Activated T-cell treated with anti-CD3 and anti-CD28 coated beads, Interleukin-2, amount 50 U/mL, for 1 hour (primary cell): Measurements from ENCODE around the gene DGCR6.
A peak's percentile ranks its signal among the peaks of the same experiment; 100 is the strongest.
"Not testable (repeated sequence)": the region's sequence is repeated elsewhere in the genome, so short reads cannot be mapped to it uniquely, and the experiment has no call there.

Experiments used
- DNase-seq: peaks from one replicate; pipeline ENCODE4 v3.0.0-alpha.2; 2020

Gene DGCR6

DNA sequence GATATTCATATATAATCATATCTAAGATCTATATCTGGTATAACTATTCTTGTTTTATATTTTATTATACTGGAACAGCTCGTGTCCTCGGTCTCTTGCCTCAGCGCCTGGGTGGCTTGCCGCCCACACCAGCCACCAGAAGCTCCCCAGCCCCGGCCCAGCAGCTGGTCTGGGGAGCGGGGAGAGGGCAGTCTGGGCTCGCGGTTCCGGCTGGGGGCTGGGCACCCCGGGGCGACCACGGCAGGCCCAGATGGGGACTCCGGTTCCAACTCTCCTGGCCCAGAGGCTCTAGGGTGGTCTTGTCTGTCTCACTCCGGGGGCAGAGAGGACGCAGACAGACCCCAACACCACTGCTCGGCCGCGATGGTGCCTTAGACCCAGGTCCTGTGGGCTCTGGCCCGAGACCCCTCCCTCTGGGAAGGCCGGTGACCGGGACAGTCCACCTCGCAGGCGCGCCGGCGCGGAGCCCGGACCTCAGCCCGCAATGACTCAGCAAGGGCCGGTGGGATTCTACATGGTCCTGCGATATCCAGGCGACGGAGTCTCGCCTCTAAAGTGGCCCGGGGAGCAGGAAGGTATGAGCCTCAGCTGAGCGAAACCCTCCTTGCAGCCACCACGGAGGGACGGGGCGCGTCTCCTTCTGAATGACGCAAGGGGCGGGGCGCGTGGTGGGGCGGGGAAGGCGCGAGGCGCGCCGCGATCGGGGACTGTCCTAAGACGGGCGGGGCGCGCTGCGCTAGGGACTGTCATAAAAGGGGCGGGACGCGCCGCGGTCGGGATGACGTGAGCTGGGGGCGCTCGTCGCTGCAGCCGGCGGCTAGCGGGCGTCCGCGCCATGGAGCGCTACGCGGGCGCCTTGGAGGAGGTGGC, at the start of gene DGCR6:
Gene DGCR6, plus strand, starts transcription at position 781 of the 870 bp plus-strand sequence. Its CDS starts 55 bp downstream, at position 836.
- DNase-seq: no peak

DNA sequence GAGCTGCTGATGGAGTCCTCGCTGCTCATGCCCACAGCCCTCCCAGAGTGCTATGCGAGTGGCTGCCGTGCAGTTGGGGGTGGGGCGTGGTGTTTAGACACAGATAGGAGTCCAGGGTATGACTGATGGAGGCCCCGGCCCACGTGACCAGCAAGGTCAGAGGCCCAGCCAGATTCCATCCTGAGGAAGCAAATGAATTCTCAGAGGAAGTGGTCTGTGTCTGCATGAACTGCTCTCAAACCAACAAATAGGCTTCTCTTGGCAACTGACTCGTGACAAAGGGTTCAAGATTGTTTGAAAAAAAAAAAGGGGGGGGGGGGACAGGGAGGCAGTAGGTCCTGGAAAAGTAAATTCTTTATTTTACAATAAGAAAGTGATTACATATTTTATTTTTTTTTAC, 46.8 kb upstream of the DGCR6 start:
- DNase-seq: not testable (repeated sequence)

DNA sequence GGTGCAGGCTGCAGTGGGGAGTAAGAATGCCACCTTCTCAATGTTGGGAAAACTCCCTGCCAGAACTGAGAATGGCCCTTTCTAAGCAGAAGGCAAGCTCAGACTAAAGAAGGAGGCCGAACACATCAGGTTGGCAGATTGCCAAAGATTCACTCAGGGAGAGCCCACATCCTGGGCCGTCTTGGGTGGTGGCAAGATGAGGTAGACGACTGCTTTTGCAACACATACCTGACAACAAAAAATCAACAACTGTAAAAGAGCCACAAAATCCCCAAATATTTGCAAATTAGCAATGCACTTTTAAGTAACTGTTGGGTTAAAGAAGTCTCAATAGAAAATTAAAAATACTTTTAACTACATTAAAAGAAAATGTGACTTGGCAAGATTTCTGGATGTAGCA, 24.9 kb upstream of the DGCR6 start:
- DNase-seq: peak; percentile 73

DNA sequence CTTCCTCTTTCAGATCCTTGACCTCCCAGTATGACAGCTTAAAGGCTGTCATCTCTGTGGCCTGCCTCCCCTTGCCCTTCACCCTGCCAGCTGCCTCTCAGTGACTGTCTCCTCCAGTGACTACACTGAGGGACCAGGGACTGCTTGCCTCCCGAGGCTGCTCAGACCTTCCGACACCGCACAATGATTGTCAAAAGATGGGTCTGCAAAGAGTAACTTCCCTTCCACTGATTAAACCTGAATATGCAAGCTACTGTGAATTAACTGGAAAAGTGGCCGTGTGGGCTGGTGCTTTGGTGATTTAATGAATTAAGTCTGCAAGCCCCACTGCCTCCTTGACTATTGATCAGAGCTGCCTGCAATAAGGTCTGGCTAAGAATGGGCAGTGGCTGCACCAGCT, 21.7 kb upstream of the DGCR6 start:
- DNase-seq: not testable (repeated sequence)

DNA sequence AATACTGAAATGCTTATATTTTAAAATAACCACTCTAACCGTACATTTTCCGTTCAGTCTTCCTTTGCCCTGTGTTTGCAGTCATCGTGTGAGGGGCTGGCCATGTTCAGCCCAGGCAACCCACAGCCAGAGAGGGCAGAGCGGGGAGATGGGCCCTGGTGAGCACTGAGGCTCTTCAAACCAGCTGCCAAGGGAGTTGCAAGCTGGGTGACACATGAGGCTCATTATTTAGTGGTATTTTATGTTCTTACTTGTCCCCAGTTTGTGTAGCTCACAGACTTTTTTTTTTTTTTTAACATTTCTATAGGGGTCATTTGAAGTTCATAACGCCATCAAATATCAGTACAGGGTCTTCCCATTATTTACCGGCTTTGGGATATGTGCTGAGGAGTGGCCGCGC, 18.0 kb upstream of the DGCR6 start:
- no peak for DNase-seq

DNA sequence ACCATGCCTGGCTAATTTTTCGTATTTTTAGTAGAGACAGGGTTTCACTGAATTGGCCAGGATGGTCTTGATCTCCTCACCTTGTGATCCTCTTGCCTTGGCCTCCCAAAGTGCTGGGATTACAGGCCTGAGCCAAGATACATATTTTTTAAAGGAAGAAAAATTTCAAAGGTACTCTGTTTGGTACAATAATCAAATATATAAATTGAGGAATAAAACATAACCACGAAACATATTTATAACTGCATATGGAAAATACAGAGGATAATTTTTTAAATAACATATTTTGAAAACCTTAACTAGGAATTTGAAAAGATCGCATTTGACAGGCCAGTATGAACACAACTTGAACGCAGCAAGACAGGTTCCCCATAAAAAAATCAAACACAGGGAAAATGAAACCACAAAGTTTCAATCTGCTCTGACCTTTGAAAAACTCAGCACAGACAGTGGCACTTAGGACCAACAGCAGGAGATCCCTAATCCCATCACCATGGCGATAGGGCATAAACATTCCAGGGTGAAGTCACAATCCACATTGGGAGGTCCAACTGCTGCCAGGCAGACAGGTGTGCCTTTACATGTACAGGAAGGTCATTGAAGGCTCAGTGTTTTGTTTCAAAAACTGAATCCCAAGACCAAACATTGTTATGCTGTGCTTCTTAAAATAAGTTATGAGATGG, 15.5 kb upstream of the DGCR6 start:
- DNase-seq: not testable (repeated sequence)

DNA sequence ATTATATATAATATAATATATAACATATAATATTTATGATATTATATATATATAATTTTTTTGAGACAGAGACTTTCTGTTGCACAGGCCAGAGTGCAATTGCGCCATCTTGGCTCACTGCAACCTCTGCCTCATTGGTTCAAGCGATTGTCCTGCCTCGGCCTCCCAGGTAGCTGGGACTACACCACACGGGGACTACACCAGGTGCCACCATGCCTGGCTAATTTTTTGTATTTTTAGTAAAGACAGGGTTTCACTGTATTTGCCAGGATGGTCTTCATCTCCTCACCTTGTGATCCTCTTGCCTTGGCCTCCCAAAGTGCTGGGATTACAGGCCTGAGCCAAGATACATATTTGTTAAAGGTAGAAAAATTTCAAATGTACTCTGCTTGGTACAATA, 12.3 kb upstream of the DGCR6 start:
- DNase-seq: not testable (repeated sequence)

DNA sequence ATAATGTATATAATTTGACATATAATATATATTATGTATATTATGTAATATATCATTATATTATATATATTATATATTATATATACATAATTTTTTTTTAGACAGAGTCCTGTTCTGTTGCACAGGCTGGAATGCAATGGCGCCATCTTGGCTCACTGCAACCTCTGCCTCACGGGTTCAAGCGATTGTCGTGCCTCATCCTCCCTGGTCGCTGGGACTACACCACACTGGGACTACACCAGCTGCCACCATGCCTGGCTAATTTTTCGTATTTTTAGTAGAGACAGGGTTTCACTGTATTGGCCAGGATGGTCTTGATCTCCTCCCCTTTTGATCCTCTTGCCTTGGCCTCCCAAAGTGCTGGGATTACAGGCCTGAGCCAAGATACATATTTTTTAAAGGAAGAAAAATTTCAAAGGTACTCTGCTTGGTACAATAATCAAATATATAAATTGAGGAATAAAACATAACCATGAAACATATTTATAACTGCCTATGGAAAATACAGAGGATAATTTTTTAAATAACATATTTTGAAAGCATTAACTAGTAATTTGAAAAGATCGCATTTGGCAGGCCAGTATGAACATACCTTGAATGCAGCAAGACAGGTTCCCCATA, 10.0 kb upstream of the DGCR6 start:
- not testable (repeated sequence) for DNase-seq

DNA sequence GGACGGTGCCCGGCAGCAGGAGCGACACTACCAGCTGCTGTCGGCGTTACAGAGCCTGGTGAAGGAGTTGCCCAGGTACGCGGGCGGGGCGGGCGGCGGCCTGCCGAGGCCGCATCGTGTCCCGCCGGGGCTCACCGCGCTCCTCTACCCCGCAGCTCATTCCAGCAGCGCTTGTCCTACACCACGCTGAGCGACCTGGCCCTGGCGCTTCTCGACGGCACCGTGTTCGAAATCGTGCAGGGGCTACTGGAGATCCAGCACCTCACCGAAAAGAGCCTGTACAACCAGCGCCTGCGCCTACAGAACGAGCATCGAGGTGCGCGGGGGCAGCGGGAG, 258 bp downstream of the DGCR6 start:
- not testable (repeated sequence) for DNase-seq

DNA sequence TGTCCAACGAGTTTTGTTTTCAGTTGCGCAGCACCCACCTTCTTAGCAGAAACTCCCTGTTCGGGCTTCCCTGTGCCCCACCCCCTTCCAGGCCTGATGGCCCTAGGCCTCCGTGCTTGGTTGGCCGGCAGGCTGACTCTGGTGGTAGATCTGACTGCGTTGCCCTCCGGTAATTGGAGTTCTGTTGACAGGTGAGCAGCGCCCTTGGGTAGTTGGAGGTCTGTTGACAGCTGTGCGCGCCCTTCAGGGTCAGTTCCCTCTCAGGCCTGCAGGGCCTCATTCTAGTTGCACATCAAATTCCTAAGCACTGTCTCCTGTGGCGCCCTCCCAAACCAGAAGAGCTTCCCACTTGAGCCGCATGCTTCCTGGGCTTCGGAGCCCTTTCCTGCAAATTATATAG, 776 bp downstream of the DGCR6 start:
- DNase-seq: no peak

DNA sequence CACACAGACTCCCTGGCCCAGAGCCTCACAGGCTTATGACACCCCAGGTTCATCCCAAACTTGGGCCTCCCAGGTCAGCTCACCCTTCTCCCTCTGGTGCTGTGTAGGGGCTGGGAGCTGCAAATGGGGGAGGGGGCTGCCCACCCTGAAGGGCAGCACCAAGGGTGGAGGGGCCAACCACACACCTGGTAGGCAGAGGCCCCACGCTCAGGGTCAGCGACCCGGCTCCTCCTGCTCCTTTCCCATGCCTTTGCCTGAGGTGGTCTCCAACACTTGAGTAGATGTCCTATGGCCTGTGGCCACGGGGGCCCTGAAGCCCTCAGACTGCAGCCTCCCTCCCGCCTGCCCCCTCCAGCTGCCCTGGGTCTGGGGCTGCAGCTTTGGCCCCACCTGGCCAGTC, 3.4 kb downstream of the DGCR6 start:
- no peak for DNase-seq

DNA sequence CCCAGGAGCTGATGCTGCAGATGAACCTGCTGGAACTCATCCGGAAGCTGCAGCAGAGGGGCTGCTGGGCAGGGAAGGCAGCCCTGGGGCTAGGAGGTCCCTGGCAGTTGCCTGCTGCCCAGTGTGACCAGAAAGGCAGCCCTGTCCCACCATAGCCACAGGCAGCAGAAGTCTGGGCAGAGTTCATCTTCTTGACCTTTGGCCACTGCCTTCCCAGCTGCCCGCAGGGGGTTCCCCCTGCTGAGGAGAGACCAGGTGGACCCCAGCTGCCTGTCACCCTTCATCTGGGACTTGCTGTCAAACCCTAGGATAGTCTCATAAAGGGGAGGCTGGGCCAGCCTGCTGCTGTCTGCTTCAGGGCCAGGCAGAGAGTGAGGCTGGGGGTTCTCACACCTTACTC, 5.4 kb downstream of the DGCR6 start:
- not testable (repeated sequence) for DNase-seq

DNA sequence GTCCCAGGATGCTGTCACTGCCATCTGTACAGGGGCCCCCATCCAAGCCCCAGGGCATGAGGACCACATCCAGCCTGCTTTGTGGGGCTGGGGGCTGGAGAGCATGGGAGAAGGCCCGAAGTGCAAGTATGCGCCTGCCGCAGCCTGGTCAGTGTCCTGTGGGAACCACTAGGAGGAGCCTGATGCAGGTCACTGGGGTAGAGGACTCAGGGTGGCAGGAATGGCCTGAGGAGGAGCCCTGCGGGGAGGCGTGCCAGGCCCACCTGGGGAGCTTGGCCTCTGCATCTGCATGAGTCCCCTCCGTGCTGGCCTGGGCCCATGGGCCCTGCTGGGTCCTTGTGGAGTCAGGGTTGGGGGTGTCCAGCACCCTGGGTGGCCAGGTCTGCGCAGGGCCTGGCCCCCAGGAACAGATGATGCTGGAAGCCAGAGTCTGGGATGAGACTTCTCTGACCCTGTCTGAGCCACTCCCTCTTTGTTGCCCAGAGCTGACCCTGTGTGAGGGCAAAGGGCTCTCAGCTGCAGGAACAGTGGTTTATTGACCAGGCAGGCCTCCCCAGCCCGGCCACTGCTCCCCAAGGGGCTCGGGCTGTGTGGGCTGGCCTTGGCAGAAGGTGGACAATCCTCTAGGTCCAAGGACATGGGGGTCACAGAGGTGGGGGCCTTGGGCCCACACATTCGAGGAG, 6.3 kb downstream of the DGCR6 start:
- DNase-seq: not testable (repeated sequence)

DNA sequence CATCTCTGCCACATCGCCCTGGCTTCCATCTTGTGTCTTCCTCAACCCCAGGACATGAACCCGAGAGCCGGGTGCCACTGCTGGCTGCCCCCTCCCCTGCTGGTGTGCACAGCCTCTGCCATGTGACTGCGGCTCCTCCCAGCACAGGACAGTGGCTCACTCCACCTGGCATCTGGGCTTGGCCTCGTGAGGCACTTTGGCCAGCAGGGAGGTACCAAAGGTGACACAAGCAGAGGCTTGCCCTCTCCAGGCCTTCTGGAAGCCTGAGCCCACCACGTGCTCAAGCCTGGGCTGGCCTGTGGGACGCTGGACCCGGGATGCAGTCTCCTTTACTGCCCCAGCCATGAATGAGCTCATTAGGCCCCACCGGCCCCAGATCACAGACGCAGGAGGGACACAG, 8.4 kb downstream of the DGCR6 start:
- DNase-seq: not testable (repeated sequence)

DNA sequence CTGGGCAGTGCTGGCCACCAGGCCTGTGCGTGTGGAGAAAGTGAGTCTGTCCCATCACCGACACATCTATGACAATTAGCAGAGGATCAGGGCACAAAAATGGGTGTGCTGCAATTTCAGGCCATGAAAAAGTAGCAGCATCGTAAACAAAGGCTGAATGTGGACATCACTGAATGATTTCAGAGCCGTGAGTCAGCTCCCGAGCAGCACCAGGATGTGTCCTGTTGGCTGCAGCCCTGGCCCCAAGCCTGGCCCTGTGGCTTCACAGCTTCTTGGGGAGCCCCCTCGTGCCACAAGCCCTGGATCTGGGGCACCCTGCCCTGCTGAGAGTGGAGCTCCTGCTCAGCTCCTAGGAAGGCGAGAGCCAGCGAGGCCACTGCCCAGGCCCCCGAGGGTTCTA, 9.4 kb downstream of the DGCR6 start:
- DNase-seq: not testable (repeated sequence)

DNA sequence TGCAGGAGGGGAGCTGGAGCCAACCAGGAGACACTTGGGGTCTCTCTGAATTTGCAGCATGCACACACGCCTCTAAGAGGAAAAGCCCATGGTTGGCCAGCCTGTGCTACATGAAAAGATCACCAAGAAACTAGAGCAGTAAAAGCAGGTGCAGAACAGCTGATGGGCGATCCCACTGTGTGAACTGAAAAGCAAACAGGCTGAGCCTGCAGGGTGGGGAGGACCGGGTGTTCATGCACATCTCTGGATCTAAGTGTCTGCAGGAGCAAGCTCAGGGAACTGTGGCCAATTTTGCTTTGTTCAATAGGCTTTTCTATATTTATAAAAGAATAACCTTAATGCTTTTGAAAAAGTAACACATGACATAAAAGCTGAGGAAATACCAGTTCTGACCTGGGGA, 11.7 kb downstream of the DGCR6 start:
- not testable (repeated sequence) for DNase-seq

DNA sequence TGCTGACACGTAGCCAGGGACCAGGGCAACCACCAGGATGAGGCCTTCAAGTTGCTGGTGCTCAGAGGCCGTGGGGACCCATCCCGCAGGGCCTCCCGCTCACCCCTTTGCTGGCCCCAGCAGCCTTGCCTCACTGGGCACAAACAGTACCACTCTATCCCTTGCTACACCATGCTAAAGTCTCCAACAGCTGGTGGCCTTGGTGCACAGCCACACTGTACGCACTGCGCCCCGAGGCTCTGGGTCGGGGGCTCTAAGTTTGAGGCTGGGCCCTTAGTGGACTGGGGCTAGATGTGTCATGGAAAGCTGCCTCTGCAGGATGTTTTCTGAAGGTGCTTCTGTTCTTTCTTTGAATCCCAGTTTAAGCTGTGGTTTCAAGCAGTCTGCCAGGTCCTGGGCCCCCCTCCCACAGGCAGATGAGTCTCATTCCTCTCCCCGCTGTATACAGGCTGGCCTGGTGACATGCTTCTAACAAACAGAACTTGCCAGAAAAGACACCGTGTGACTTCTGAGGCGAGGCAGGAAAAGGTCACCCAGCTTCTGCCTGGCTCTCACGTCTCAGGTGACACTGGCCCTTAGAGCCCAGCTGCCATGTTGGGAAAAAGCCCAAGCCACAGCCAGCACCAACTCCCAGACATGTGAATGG, 14.3 kb downstream of the DGCR6 start:
- not testable (repeated sequence) for DNase-seq

DNA sequence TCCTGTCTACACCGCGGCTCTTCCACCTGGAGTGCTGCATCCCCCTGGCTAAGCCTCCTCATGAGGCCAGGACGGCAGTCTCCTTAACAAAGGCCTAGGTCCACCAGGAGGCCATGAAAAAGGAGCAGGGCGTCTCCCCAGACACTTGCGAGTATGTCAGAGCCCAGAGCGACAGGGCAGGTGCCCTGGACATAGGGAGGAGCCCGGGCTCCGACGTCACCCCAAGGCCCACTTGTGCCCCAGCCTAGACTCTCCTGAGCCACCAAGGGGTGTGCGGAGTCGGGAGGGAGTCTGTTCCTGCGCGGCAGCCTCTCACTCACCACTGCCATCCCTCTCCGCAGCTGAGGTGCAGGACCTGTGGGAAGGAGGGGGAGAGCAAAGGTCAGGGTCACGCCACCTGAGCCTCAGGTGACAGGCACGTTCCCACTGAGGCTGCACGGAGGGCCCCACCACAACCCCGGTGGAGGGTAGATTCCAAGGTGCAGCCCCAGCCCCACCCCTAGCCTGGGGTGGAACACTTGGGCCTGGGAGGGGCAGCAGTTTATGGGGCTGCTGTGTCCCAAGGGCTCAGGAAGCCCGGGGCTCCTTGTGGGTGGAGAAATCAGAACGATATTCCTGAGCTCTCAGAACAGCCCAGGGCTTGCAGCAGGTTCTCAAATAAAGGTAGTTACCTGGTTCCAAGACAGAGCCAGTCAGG, 19.4 kb downstream of the DGCR6 start:
- DNase-seq: no peak

DNA sequence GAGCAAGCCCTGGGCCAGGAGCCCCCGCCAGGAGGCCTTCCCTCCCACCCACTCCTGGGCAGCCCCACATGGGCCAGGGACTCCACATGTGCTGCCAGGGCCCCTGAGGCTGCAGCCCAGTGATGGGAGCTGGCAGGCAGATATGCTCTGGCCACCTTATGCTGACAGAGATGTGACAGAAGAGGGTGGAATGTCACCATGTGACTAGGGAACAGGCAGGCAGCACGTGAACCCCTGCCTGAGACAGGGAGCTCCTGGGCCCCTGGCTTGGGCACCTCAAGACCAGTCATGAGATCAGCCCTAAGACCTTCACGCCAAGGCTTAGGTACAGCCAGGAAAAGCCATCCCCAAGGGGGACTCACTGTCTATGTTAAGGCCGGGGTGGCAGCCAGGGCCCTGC, 20.9 kb downstream of the DGCR6 start:
- no peak for DNase-seq

DNA sequence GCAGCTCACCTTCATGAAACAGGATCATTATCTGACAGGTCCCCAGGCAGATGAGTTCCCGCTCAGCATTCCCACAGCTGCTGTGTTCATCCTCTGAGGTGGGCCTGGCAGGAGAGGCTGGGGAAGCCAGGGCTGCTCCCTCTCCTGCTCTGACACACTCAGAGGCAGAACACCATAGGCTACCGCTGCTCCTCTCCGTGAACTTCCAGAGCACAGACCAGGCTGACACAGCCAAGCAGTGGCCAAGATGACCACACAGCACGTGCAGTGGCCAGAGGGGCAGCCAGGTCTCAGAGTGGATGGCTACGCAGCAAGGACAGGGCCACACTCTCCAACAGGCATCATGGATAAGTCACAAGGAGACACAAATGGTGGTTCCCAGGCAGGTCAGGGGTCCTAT, 21.5 kb downstream of the DGCR6 start:
- DNase-seq: no peak

DNA sequence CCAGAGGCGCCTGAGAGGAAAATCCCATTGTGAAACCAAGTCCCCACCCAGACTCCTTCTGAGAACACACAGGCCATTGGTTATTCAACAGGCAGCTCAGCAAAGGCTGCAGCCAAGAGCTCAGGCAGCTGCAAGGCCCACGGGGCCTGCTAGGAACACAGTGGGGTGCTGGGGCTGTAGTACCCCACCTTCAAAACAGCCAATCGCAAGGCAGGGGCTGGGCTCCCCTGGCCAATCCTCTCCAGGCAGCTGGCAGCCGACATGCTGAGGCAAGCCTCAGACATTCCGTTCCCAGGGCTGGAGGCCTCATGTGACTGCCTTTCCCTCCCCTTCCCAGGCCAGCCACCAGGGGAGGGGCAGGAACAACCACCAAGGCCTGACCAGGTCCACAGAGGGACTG, 23.3 kb downstream of the DGCR6 start:
- DNase-seq: no peak
